ENCODE results near the gene TMUB1. TPM values are rescaled to one million over a fixed set of nuclear protein-coding genes. Genes with fewer than 3 reads are reported as not detected.

The TMUB1 gene
- total and polyA plus RNA-seq, 9 of the 15 experiments (the other 6 are each of a cell fraction or from before 2014, with no cell fraction given): 0.14 to 241 (median 74.1) TPM

GRCh38 chr7:151056283-151056665, 27.0 kb downstream of the TMUB1 start (continued):
- TF ChIP-seq ZBTB5 (IDR thresholded peaks at IDR 0.05) (no peak), FOXP4 (CRISPR knock-in tag; IDR thresholded peaks at IDR 0.05; ENCODE audit: borderline replicate concordance) (no peak), WHSC1 (IDR thresholded peaks at IDR 0.05; ENCODE audit: low read length) (no peak), KLF1 (tag; IDR thresholded peaks at IDR 0.05) (no peak), NBN (IDR thresholded peaks at IDR 0.05; ENCODE audit: low read depth) (peak; percentile 77; the same call in 1 of the 2 replicates), SMARCE1 (IDR thresholded peaks at IDR 0.05) (no peak), TEAD1 (CRISPR knock-in tag; IDR thresholded peaks at IDR 0.05) (peak in 1 of 2 experiments; percentile 71; a peak in 1 of 4 replicates), CSDE1 (IDR thresholded peaks at IDR 0.05) (no peak), SRSF9 (IDR thresholded peaks at IDR 0.05; ENCODE audit: borderline replicate concordance, low read depth, low read length) (no peak), NUFIP1 (IDR thresholded peaks at IDR 0.05; ENCODE audit: partially characterized antibody) (no peak), NELFE (IDR thresholded peaks at IDR 0.05; ENCODE audit: insufficient read depth, insufficient read length) (no peak)
- TF ChIP-seq, protein P1, sequence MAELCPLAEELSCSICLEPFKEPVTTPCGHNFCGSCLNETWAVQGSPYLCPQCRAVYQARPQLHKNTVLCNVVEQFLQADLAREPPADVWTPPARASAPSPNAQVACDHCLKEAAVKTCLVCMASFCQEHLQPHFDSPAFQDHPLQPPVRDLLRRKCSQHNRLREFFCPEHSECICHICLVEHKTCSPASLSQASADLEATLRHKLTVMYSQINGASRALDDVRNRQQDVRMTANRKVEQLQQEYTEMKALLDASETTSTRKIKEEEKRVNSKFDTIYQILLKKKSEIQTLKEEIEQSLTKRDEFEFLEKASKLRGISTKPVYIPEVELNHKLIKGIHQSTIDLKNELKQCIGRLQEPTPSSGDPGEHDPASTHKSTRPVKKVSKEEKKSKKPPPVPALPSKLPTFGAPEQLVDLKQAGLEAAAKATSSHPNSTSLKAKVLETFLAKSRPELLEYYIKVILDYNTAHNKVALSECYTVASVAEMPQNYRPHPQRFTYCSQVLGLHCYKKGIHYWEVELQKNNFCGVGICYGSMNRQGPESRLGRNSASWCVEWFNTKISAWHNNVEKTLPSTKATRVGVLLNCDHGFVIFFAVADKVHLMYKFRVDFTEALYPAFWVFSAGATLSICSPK (IDR thresholded peaks at IDR 0.05; ENCODE audit: borderline replicate concordance): no peak
- TF ChIP-seq, protein P2, sequence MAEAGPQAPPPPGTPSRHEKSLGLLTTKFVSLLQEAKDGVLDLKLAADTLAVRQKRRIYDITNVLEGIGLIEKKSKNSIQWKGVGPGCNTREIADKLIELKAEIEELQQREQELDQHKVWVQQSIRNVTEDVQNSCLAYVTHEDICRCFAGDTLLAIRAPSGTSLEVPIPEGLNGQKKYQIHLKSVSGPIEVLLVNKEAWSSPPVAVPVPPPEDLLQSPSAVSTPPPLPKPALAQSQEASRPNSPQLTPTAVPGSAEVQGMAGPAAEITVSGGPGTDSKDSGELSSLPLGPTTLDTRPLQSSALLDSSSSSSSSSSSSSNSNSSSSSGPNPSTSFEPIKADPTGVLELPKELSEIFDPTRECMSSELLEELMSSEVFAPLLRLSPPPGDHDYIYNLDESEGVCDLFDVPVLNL (CRISPR knock-in tag; IDR thresholded peaks at IDR 0.05; ENCODE audit: low read depth): peak; percentile 53; the same call in 1 of the 2 replicates
- TF ChIP-seq, protein P3, sequence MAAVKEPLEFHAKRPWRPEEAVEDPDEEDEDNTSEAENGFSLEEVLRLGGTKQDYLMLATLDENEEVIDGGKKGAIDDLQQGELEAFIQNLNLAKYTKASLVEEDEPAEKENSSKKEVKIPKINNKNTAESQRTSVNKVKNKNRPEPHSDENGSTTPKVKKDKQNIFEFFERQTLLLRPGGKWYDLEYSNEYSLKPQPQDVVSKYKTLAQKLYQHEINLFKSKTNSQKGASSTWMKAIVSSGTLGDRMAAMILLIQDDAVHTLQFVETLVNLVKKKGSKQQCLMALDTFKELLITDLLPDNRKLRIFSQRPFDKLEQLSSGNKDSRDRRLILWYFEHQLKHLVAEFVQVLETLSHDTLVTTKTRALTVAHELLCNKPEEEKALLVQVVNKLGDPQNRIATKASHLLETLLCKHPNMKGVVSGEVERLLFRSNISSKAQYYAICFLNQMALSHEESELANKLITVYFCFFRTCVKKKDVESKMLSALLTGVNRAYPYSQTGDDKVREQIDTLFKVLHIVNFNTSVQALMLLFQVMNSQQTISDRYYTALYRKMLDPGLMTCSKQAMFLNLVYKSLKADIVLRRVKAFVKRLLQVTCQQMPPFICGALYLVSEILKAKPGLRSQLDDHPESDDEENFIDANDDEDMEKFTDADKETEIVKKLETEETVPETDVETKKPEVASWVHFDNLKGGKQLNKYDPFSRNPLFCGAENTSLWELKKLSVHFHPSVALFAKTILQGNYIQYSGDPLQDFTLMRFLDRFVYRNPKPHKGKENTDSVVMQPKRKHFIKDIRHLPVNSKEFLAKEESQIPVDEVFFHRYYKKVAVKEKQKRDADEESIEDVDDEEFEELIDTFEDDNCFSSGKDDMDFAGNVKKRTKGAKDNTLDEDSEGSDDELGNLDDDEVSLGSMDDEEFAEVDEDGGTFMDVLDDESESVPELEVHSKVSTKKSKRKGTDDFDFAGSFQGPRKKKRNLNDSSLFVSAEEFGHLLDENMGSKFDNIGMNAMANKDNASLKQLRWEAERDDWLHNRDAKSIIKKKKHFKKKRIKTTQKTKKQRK (IDR thresholded peaks at IDR 0.05; ENCODE audit: borderline replicate concordance, low read depth, low read length): no peak
- TF ChIP-seq, protein P4, sequence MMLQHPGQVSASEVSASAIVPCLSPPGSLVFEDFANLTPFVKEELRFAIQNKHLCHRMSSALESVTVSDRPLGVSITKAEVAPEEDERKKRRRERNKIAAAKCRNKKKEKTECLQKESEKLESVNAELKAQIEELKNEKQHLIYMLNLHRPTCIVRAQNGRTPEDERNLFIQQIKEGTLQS (IDR thresholded peaks at IDR 0.05): peak; percentile 34; the same call in 1 of the 2 replicates
- TF ChIP-seq, protein P4 (CRISPR knock-in tag; conservative IDR thresholded peaks at IDR 0.05): no peak

Measured in K562 (cell line).